OCI-LY1 (cell line): Measurements from ENCODE around the gene TRIM9.

ENCODE experiments used
- H2AFZ ChIP-seq: fragments of 200-600 bp; sonication (generic), shearing (Covaris generic); 2 replicates; pipeline ENCODE4 v1.6.0; 2014; ENCODE audit warnings: antibody characterized with exemption, mild to moderate bottlenecking, low read length
- H3F3A ChIP-seq: fragments of 200-600 bp; sonication (generic), shearing (Covaris generic); 2 replicates; pipeline ENCODE4 v1.6.0; 2014; ENCODE audit warnings: mild to moderate bottlenecking, antibody characterized with exemption, low read length, moderate library complexity; ENCODE audit not compliant: insufficient read depth
- H3K27ac ChIP-seq: fragments of 200-600 bp; sonication (generic); 2 replicates; pipeline ENCODE4 v1.5.1; 2014; ENCODE audit warnings: low read length, mixed run types, mild to moderate bottlenecking, low read depth; ENCODE audit not compliant: poor library complexity, severe bottlenecking
- H3K27me3 ChIP-seq: fragments of 200-600 bp; sonication (generic); 2 replicates; pipeline ENCODE4 v1.6.0; 2014; ENCODE audit warnings: antibody characterized with exemption, mild to moderate bottlenecking, low read length, moderate library complexity; ENCODE audit not compliant: insufficient read depth
- H3K36me3 ChIP-seq: fragments of 200-600 bp; sonication (generic); 2 replicates; pipeline ENCODE4 v1.6.1; 2014; ENCODE audit warnings: mild to moderate bottlenecking, antibody characterized with exemption, low read length, moderate library complexity, mixed read lengths; ENCODE audit not compliant: insufficient read depth
- H3K4me1 ChIP-seq: fragments of 200-600 bp; sonication (generic); 2 replicates; pipeline ENCODE4 v1.5.1; 2014; ENCODE audit warnings: mild to moderate bottlenecking, low read length, moderate library complexity; ENCODE audit not compliant: insufficient read depth, severe bottlenecking
- H3K4me2 ChIP-seq: fragments of 200-600 bp; sonication (generic), shearing (Covaris generic); 2 replicates; pipeline ENCODE4 v1.6.1; 2014; ENCODE audit warnings: low read length
- H3K4me3 ChIP-seq: fragments of 200-600 bp; sonication (generic); 2 replicates; pipeline ENCODE4 v1.5.1; 2014; ENCODE audit warnings: low read length, low read depth, mild to moderate bottlenecking, mixed read lengths; ENCODE audit not compliant: poor library complexity, severe bottlenecking
- H3K79me2 ChIP-seq: fragments of 200-600 bp; shearing (Covaris generic); 2 replicates; pipeline ENCODE4 v1.6.1; 2016; ENCODE audit warnings: mixed run types, low read length, mixed read lengths; ENCODE audit not compliant: insufficient read depth
- H3K9ac ChIP-seq: fragments of 200-600 bp; sonication (generic), shearing (Covaris generic); 2 replicates; pipeline ENCODE4 v1.6.1; 2014; ENCODE audit warnings: mild to moderate bottlenecking, low read length, mixed read lengths
- H3K9me2 ChIP-seq: fragments of 200-600 bp; sonication (generic), shearing (Covaris generic); 2 replicates; pipeline ENCODE4 v1.6.1; 2014; ENCODE audit warnings: low read depth, mild to moderate bottlenecking, low read length, mixed read lengths
- H3K9me3 ChIP-seq: fragments of 200-600 bp; shearing (Covaris generic); 2 replicates; pipeline ENCODE4 v1.6.1; 2014; ENCODE audit warnings: low read length, mixed read lengths
- H4K20me1 ChIP-seq: fragments of 200-600 bp; sonication (generic), shearing (Covaris generic); 2 replicates; pipeline ENCODE4 v1.6.0; 2016; ENCODE audit warnings: mild to moderate bottlenecking, low read length; ENCODE audit not compliant: insufficient read depth
- EZH2 ChIP-seq: fragments of 200-600 bp; sonication (generic), shearing (Covaris generic); IDR thresholded peaks from 2 replicates; pipeline ENCODE4 v1.8.0; 2017; ENCODE audit warnings: borderline replicate concordance, mixed run types, mild to moderate bottlenecking, antibody characterized with exemption, low read length, moderate library complexity, mixed read lengths
- TF ChIP-seq, protein P1 (sequence below): fragments of 200-600 bp; sonication (generic), shearing (Covaris generic); IDR thresholded peaks from 2 replicates; pipeline ENCODE4 v1.5.1; 2017; ENCODE audit warnings: mild to moderate bottlenecking, antibody characterized with exemption, low read length, moderate library complexity, mixed read lengths

TRIM9 gene

GRCh38 chr14:51006781-51007211, 88.1 kb downstream of the TRIM9 start:
- Histone ChIP-seq H3K9me2 (no peaks in the 10 kb centered on the region), H2AFZ (no peak overlapping the region), H3K9ac (no peak overlapping the region), H3K36me3 (no peaks in the 10 kb centered on the region), H3K4me1 (no peaks in the 10 kb centered on the region), H3K27me3 (no peaks in the 10 kb centered on the region), H3F3A (no peaks in the 10 kb centered on the region), H3K27ac (no peak overlapping the region), H3K4me2 (no peak overlapping the region), H3K4me3 (no peak overlapping the region), H4K20me1 (no peaks in the 10 kb centered on the region), H3K79me2 (no peaks in the 10 kb centered on the region), H3K9me3 (no peaks in the 10 kb centered on the region)
- no peak for TF ChIP-seq EZH2
- TF ChIP-seq, protein P1, sequence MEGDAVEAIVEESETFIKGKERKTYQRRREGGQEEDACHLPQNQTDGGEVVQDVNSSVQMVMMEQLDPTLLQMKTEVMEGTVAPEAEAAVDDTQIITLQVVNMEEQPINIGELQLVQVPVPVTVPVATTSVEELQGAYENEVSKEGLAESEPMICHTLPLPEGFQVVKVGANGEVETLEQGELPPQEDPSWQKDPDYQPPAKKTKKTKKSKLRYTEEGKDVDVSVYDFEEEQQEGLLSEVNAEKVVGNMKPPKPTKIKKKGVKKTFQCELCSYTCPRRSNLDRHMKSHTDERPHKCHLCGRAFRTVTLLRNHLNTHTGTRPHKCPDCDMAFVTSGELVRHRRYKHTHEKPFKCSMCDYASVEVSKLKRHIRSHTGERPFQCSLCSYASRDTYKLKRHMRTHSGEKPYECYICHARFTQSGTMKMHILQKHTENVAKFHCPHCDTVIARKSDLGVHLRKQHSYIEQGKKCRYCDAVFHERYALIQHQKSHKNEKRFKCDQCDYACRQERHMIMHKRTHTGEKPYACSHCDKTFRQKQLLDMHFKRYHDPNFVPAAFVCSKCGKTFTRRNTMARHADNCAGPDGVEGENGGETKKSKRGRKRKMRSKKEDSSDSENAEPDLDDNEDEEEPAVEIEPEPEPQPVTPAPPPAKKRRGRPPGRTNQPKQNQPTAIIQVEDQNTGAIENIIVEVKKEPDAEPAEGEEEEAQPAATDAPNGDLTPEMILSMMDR: no peak

- no peaks in the 10 kb centered on the region for H3K4me1 ChIP-seq
- no peaks in the 10 kb centered on the region for H3K9me2 ChIP-seq
- no peak overlapping the region for H3K27ac ChIP-seq
- H4K20me1 ChIP-seq: no peaks in the 10 kb centered on the region
- H3K4me3 ChIP-seq: no peak overlapping the region
- no peaks in the 10 kb centered on the region for H3K27me3 ChIP-seq
- no peak overlapping the region for H3K4me2 ChIP-seq
- H2AFZ ChIP-seq: no peak overlapping the region
- no peaks in the 10 kb centered on the region for H3K36me3 ChIP-seq
- H3K9ac ChIP-seq: no peak overlapping the region
- no peaks in the 10 kb centered on the region for H3K79me2 ChIP-seq
- no peak for TF ChIP-seq EZH2
- TF ChIP-seq, protein P1: no peak
- H3K9me3 ChIP-seq: no peaks in the 10 kb centered on the region
- no peaks in the 10 kb centered on the region for H3F3A ChIP-seq
Observed at GRCh38 chr14:51006324-51006723, 88.6 kb downstream of the TRIM9 start.

DNA sequence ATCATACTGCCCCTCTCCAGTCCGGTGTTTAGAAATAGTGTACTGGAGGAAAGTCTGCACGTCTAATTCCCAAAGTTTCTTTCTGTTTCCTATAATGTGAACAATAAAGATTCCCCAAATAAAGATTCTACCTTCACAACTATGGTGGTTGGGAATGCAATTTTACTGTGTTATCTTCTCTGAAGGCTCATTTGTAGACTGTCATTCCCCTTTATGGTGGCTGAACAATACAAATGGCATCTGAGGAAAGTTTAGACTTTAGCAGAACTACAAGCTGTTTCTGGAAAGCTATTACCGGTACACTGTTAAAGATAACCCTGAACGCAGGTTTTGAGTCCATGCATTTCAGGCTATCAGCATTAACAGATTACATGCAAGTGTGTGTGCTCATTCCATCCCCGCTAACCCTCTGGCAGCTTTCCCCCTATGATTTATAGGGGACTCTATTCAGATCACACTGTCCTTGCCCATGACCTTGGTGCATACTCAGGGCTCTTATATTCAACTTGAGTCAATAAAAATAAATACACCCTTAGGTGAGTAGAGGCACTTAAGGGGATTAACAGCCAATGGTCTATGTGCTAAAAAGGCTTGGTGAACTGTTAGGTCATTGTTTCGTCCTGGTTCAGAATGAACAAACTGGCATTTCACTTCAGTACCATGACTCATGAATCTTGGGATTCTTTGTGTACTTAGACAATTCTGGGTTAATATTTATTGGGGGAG, 89.9 kb downstream of the TRIM9 start:
- H4K20me1 ChIP-seq: no peaks in the 10 kb centered on the region
- no peaks in the 10 kb centered on the region for H3K4me1 ChIP-seq
- TF ChIP-seq, protein P1: no peak
- no peak for TF ChIP-seq EZH2
- H3K36me3 ChIP-seq: no peaks in the 10 kb centered on the region
- H3F3A ChIP-seq: no peaks in the 10 kb centered on the region
- no peaks in the 10 kb centered on the region for H3K9me2 ChIP-seq
- no peak overlapping the region for H3K9ac ChIP-seq
- H3K79me2 ChIP-seq: no peaks in the 10 kb centered on the region
- no peak overlapping the region for H3K4me2 ChIP-seq
- H3K9me3 ChIP-seq: no peaks in the 10 kb centered on the region
- no peak overlapping the region for H3K4me3 ChIP-seq
- H2AFZ ChIP-seq: no peak overlapping the region
- no peak overlapping the region for H3K27ac ChIP-seq
- no peaks in the 10 kb centered on the region for H3K27me3 ChIP-seq
